Activated T-cell treated with anti-CD3 and anti-CD28 coated beads, Interleukin-2, amount 50 U/mL, for 24 hours (primary cell): ENCODE measurements around the gene B4GALT2.

Source experiments
- DNase-seq: peaks from one replicate; pipeline ENCODE4 v3.0.0-alpha.2; 2020
- H3K27ac Mint-ChIP-seq: 2 replicates; pipeline ENCODE4 v1.8.0; 2020; ENCODE audit warnings: mild to moderate bottlenecking, mixed read lengths
- H3K27me3 Mint-ChIP-seq: 2 replicates; pipeline ENCODE4 v1.8.0; 2020; ENCODE audit warnings: mixed read lengths
- H3K36me3 Mint-ChIP-seq: 2 replicates; pipeline ENCODE4 v1.8.0; 2020; ENCODE audit warnings: low read depth, mixed read lengths
- H3K4me1 Mint-ChIP-seq: 2 replicates; pipeline ENCODE4 v1.8.0; 2020; ENCODE audit warnings: low read depth, mixed read lengths
- H3K4me3 Mint-ChIP-seq: 2 replicates; pipeline ENCODE4 v1.8.0; 2020; ENCODE audit warnings: mild to moderate bottlenecking, moderate library complexity, mixed read lengths
- H3K9me3 Mint-ChIP-seq: 2 replicates; pipeline ENCODE4 v1.8.0; 2020; ENCODE audit warnings: mixed read lengths

B4GALT2 gene

GRCh38 chr1:44012941-44013609 lies 34.1 kb downstream of the B4GALT2 start:
- no peak overlapping the region for H3K27ac Mint-ChIP-seq
- no peak for DNase-seq
- H3K9me3 Mint-ChIP-seq, result no peaks in the 10 kb centered on the region
- no peaks in the 10 kb centered on the region for H3K27me3 Mint-ChIP-seq
- H3K4me3 Mint-ChIP-seq, result no peak overlapping the region
- peaks cover 2% of the 10 kb centered on the region for H3K36me3 Mint-ChIP-seq
- H3K4me1 Mint-ChIP-seq, result peaks cover 8% of the 10 kb centered on the region

GRCh38 chr1:44013949-44014348 lies 34.9 kb downstream of the B4GALT2 start:
- Mint-ChIP-seq H3K27me3 (no peaks in the 10 kb centered on the region), H3K9me3 (no peaks in the 10 kb centered on the region), H3K4me3 (no peak overlapping the region), H3K36me3 (peaks cover 2% of the 10 kb centered on the region), H3K27ac (no peak overlapping the region), H3K4me1 (peaks cover 8% of the 10 kb centered on the region)
- no peak for DNase-seq

GRCh38 chr1:44014365-44015104 lies 35.5 kb downstream of the B4GALT2 start:
- no peaks in the 10 kb centered on the region for H3K27me3 Mint-ChIP-seq

DNA sequence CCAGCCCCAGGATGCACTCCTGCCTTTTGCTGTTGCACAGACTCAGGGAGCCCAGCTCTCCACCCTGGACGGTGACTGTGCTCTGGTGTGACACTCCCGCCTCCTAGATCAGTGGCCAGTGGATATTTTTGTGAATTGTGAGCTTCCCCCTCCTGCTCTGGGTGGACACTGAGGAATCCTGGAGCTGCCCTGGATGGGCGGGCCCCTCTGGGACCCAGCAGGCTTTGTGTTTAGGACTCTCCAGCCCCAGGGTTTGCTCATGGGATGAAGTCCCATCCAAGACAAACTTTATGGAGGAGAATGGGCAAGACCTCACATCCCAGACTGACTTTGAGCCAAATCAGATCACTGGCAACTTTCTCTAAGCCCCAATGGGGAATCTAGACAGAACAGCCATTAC lies 36.2 kb downstream of the B4GALT2 start:
- no peak for DNase-seq
- peaks cover 8% of the 10 kb centered on the region for H3K4me1 Mint-ChIP-seq
- H3K27ac Mint-ChIP-seq, result no peak overlapping the region
- H3K4me3 Mint-ChIP-seq, result no peak overlapping the region
- no peaks in the 10 kb centered on the region for H3K27me3 Mint-ChIP-seq
- peaks cover under 1% of the 10 kb centered on the region for H3K36me3 Mint-ChIP-seq
- H3K9me3 Mint-ChIP-seq, result no peaks in the 10 kb centered on the region

More at GRCh38 chr1:44014365-44015104, 35.5 kb downstream of the B4GALT2 start:
- no peak for DNase-seq
- no peaks in the 10 kb centered on the region for H3K9me3 Mint-ChIP-seq
- no peak overlapping the region for H3K27ac Mint-ChIP-seq
- peaks cover 1% of the 10 kb centered on the region for H3K36me3 Mint-ChIP-seq
- H3K4me3 Mint-ChIP-seq, result no peak overlapping the region
- peaks cover 8% of the 10 kb centered on the region for H3K4me1 Mint-ChIP-seq

- Mint-ChIP-seq H3K27me3 (no peaks in the 10 kb centered on the region), H3K27ac (no peak overlapping the region), H3K9me3 (no peaks in the 10 kb centered on the region), H3K36me3 (peaks cover 8% of the 10 kb centered on the region), H3K4me1 (peaks cover 8% of the 10 kb centered on the region), H3K4me3 (no peak overlapping the region)
- DNase-seq, result no peak
These were observed 37.3 kb downstream of the B4GALT2 start for GRCh38 chr1:44016041-44016889.

DNA sequence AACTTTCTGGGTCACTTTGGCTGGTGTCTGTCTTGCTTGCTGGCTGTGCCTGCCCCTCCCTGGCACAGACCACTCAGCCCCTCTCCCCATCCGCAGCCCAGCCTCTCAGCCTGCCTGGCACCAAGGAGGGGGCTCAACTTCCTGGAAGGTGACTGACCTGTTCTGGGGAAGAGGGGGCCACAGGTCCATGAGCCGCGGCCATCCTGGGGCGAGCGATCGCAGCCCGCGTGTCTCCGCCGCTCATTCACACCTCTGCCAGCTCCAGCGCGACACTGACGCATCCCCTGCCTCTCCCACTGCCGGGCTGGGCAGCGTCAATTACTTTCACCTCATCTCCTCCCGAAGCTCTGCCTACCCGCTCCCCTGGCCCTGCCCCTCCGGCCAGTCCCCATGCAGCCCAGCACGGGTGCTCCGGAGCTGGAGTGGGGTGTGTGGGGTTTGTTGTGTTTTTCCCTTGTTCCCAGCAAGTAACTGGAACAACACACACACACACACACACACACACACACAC lies 37.9 kb downstream of the B4GALT2 start:
- no peak overlapping the region for H3K27ac Mint-ChIP-seq
- no peaks in the 10 kb centered on the region for H3K27me3 Mint-ChIP-seq
- H3K4me3 Mint-ChIP-seq, result no peak overlapping the region
- H3K36me3 Mint-ChIP-seq, result peaks cover 14% of the 10 kb centered on the region
- peaks cover 8% of the 10 kb centered on the region for H3K4me1 Mint-ChIP-seq
- DNase-seq, result no peak
- H3K9me3 Mint-ChIP-seq, result no peaks in the 10 kb centered on the region

- Mint-ChIP-seq H3K27ac (no peak overlapping the region), H3K36me3 (peaks cover 21% of the 10 kb centered on the region), H3K4me3 (no peak overlapping the region), H3K4me1 (no peaks in the 10 kb centered on the region), H3K27me3 (no peaks in the 10 kb centered on the region), H3K9me3 (no peaks in the 10 kb centered on the region)
- no peak for DNase-seq
These were observed 40.5 kb downstream of the B4GALT2 start for GRCh38 chr1:44019466-44019948.

GRCh38 chr1:44020464-44020863 lies 41.5 kb downstream of the B4GALT2 start:
- DNase-seq, result no peak
- Mint-ChIP-seq H3K4me1 (no peaks in the 10 kb centered on the region), H3K27me3 (no peaks in the 10 kb centered on the region), H3K4me3 (no peak overlapping the region), H3K9me3 (no peaks in the 10 kb centered on the region), H3K36me3 (peaks cover 25% of the 10 kb centered on the region), H3K27ac (no peak overlapping the region)

DNA sequence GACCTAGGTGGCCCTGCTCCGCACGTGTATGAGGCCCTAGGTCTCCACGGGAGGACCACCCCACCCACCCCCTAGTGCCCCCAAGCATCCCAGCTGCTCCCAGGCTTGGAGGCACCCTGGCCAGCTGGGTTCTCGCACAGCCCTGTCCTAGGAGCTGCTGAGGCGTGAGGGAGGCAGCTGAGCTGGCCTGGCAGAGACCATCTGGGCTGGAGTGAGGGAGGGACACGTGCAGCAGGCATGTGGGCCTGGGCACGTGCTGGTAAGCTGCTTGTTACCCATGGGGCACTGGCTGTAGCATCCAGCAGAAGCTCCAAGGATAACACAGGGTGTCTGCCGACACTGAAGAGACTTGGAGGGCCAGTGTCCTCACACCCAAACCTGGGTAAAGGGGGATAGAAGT lies 42.1 kb downstream of the B4GALT2 start:
- no peaks in the 10 kb centered on the region for H3K4me1 Mint-ChIP-seq

GRCh38 chr1:44021581-44022321 lies 42.7 kb downstream of the B4GALT2 start:
- Mint-ChIP-seq H3K27ac (no peak overlapping the region), H3K4me1 (no peaks in the 10 kb centered on the region), H3K27me3 (no peaks in the 10 kb centered on the region), H3K9me3 (no peaks in the 10 kb centered on the region), H3K36me3 (peaks cover 25% of the 10 kb centered on the region), H3K4me3 (no peak overlapping the region)
- DNase-seq, result no peak

More for the DNA sequence above, 42.1 kb downstream of the B4GALT2 start:
- no peaks in the 10 kb centered on the region for H3K9me3 Mint-ChIP-seq
- no peak overlapping the region for H3K4me3 Mint-ChIP-seq
- H3K36me3 Mint-ChIP-seq, result peaks cover 25% of the 10 kb centered on the region
- no peak overlapping the region for H3K27ac Mint-ChIP-seq
- DNase-seq, result no peak
- H3K27me3 Mint-ChIP-seq, result no peaks in the 10 kb centered on the region

DNA sequence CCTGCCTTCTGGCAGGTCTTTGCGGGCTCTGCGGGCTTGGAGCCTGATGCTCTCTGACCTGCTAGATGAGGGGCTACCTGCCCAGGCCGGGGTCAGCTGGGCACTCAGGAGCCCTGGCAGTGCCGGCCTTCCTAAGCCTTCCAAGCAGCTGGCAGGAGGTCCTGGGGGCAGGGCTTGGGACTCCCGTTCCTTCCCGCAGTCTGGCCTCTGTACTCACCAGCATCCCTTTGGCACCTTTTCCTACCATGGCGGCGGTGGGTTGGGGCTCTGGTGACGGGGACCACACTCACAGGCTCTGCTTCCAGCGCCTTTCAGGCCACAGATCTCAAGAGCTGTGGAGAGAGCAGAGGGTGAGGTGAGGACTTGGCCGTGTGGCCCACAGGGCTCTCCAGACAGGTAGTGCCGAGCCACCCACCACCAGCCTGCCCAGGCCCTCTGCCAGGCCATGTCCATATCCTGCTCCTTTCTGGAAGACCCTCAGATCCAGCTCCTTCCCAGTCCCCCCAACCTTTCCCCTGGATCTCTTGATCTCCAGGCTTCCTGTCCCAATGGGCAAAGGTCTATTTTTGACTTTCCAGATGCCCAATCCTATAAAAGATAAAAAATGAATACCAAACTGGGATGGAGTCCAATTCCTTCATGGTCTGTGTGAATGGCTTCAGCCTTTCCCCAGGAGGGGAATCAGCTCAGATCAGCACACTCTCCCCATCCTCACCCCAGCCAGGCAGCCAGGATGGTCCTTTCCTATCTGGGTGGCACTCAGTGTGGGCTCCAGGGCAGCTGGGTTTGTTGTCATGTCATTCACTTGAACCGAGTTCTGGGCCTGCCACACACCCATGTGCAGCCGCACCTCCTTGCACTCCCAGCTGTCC lies 45.3 kb downstream of the B4GALT2 start:
- Mint-ChIP-seq H3K27me3 (no peaks in the 10 kb centered on the region), H3K4me3 (no peak overlapping the region), H3K4me1 (peaks cover 12% of the 10 kb centered on the region), H3K9me3 (no peaks in the 10 kb centered on the region), H3K27ac (no peak overlapping the region), H3K36me3 (peaks cover 25% of the 10 kb centered on the region)
- DNase-seq, result no peak

- H3K27ac Mint-ChIP-seq, result no peak overlapping the region
- H3K4me3 Mint-ChIP-seq, result no peak overlapping the region
- DNase-seq, result no peak
These were observed 46.0 kb downstream of the B4GALT2 start for GRCh38 chr1:44024903-44025525.

GRCh38 chr1:44025816-44026215 lies 46.8 kb downstream of the B4GALT2 start:
- DNase-seq, result no peak
- Mint-ChIP-seq H3K4me1 (peaks cover 18% of the 10 kb centered on the region), H3K9me3 (no peaks in the 10 kb centered on the region), H3K27me3 (no peaks in the 10 kb centered on the region), H3K4me3 (no peak overlapping the region), H3K27ac (no peak overlapping the region), H3K36me3 (peaks cover 19% of the 10 kb centered on the region)

More at GRCh38 chr1:44024903-44025525, 46.0 kb downstream of the B4GALT2 start:
- Mint-ChIP-seq H3K27me3 (no peaks in the 10 kb centered on the region), H3K36me3 (peaks cover 25% of the 10 kb centered on the region), H3K9me3 (no peaks in the 10 kb centered on the region), H3K4me1 (peaks cover 18% of the 10 kb centered on the region)
